NT2/D1 (cell line): ENCODE results near the gene EPX.

ENCODE experiments used
- YY1 ChIP-seq: IDR thresholded peaks from 2 replicates; pipeline ENCODE4 v1.6.1; 2011; ENCODE audit not compliant: insufficient read length, insufficient read depth
- ZNF274 ChIP-seq: IDR thresholded peaks from 2 replicates; pipeline ENCODE4 v1.6.1; 2011; ENCODE audit warnings: mild to moderate bottlenecking, low read depth, low read length

DNA sequence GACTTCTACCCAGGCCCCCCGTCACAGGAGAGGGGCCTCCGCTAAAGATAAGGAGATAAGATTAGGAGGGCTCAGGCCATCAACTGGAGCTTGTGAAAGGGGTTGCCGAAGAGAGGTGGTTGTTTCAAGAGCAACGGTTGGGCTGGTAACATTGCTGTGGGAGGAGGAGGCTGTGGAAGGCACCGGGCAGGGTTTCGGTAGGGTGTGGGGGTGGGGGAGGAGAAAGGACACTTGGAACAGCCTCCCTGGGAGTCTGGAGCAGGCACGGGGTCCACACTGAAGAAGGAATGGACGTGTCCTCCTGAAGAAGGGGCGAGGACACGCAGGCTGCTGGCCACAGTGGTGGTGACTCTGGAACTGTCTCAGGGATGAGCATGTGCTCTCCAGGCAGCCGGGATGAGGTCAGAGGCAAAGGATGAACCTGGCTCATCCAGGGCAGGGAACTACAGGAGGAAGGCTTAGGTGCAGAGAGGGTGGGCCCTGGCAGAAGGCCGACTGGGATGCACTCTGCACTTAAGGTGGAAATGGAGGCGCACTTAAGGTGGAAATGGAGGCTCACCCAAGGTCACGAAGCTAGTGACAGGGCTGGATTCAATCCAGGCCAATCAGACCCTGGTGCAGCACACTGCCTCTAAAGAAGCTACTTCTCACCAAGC is 1.2 kb upstream of the EPX start:
- TF ChIP-seq ZNF274 = no peak
- TF ChIP-seq YY1 = no peak
